ENCODE data around the gene GOLGA6D. TPM values are rescaled to one million over a fixed set of nuclear protein-coding genes. Genes with fewer than 3 reads are reported as not detected.
"Not testable (repeated sequence)": the region's sequence is repeated elsewhere in the genome, so short reads cannot be mapped to it uniquely, and the experiment has no call there.

GOLGA6D gene
- total and polyA plus RNA-seq, 2 of the 4 experiments (the other 2 are of a cell fraction): not detected

- H2AFZ ChIP-seq (replicated peaks; ENCODE audit: low read length, poor library complexity); H2BK5ac ChIP-seq (ENCODE audit: low read depth, low read length, poor library complexity, severe bottlenecking); H3K79me1 ChIP-seq (ENCODE audit: low read depth in 1 of 2, low read length in 2 of 2); H3K4me2 ChIP-seq (ENCODE audit: low read depth, low read length); H3K18ac ChIP-seq (ENCODE audit: low read depth, low read length); H3K9me1 ChIP-seq (ENCODE audit: insufficient read depth, low read length); H3K4ac ChIP-seq (ENCODE audit: low read depth, low read length); dilution Hi-C loops (cut with HindIII; ENCODE audit: low sequenced_read_pairs, unreplicated experiment); H2BK20ac ChIP-seq (ENCODE audit: low read depth, low read length); POLR2A ChIA-PET (ENCODE audit: unreplicated experiment); H3K9me3 ChIP-seq (ENCODE audit: control insufficient read depth, insufficient read depth, low read length); H3K27ac ChIP-seq (ENCODE audit: insufficient read depth, low read length); H2AK5ac ChIP-seq (ENCODE audit: low read depth, low read length); H3K23ac ChIP-seq (ENCODE audit: low read depth, low read length); H4K20me1 ChIP-seq (ENCODE audit: insufficient read depth, low read length); H3K4me3 ChIP-seq (ENCODE audit: insufficient read depth, low read depth, low read length); H2AK9ac ChIP-seq (replicated peaks; ENCODE audit: low read depth, low read length, poor library complexity); intact Hi-C loops (cut with micrococcal nuclease); H3K9ac ChIP-seq (ENCODE audit: low read depth, low read length); in situ Hi-C loops (cut with MboI; ENCODE audit: low sequenced_read_pairs); H4K5ac ChIP-seq (ENCODE audit: low read depth, low read length); H3K4me1 ChIP-seq (ENCODE audit: control insufficient read depth, insufficient read depth, low read length); H3K14ac ChIP-seq (replicated peaks; ENCODE audit: low read depth, low read length); DNase-seq; H3K56ac ChIP-seq (ENCODE audit: extremely low read depth, insufficient read depth, low read length); H4K8ac ChIP-seq (ENCODE audit: low read depth in 2 of 2, low read length in 2 of 2); H3K36me3 ChIP-seq (ENCODE audit: control insufficient read depth, insufficient read depth, low read length); H4K91ac ChIP-seq (ENCODE audit: insufficient read depth, low read depth, low read length); BruUV-seq (replicated peaks); CTCF ChIA-PET; H2BK120ac ChIP-seq (ENCODE audit: low read depth, low read length); H2BK15ac ChIP-seq (ENCODE audit: low read depth, low read length); ATAC-seq (ENCODE audit: low read depth): not testable (repeated sequence)
- H3K27me3 ChIP-seq (ENCODE audit: control insufficient read depth, insufficient read depth, low read length): peaks cover 44% of the 10 kb centered on the region
- WGBS, 2 experiments (ENCODE audit: extremely low coverage in 2 of 2, insufficient read length in 1 of 2): no CpG with 5 or more reads among the region's 1 CpG
Observed at GRCh38 chr15:75312548-75312947, 29.9 kb downstream of the GOLGA6D start.
